ENCODE data around the gene CREB3L2.
"Not testable (repeated sequence)": the region's sequence is repeated elsewhere in the genome, so short reads cannot be mapped to it uniquely, and the experiment has no call there.

CREB3L2 gene

GRCh38 chr7:137835486-137836112, 166.3 kb downstream of the CREB3L2 start:
- no peak for DNase-seq

GRCh38 chr7:137834552-137834951, 167.3 kb downstream of the CREB3L2 start:
- DNase-seq: no peak

GRCh38 chr7:137832990-137833389, 168.9 kb downstream of the CREB3L2 start:
- not testable (repeated sequence) for DNase-seq

- no peak for DNase-seq
Measured at GRCh38 chr7:137832382-137832781, 169.5 kb downstream of the CREB3L2 start.

GRCh38 chr7:137831555-137831954, 170.3 kb downstream of the CREB3L2 start:
- not testable (repeated sequence) for DNase-seq

- no peak for DNase-seq
Measured at GRCh38 chr7:137829337-137829992, 172.4 kb downstream of the CREB3L2 start.

GRCh38 chr7:137828456-137828855, 173.4 kb downstream of the CREB3L2 start:
- DNase-seq: no peak

GRCh38 chr7:137825489-137825888, 176.4 kb downstream of the CREB3L2 start:
- DNase-seq: no peak

Data from fibroblast of skin of scalp (primary cell).